ENCODE measurements around the gene CYP46A1.

- TF ChIP-seq CTCF (IDR thresholded peaks at IDR 0.05) (no peak), POLR2A (IDR thresholded peaks at IDR 0.05) (no peak)
These were observed 40.2 kb downstream of the CYP46A1 start for GRCh38 chr14:99724196-99724891.
